Body of pancreas (tissue), 4 donors: ENCODE results near the gene SLC22A2.
"Not testable (repeated sequence)": the region's sequence is repeated elsewhere in the genome, so short reads cannot be mapped to it uniquely, and the experiment has no call there.

Source experiments
- CTCF ChIP-seq, 7 experiments: fragments of 450-650 bp in 4 of 7; fragments of 200-600 bp in 3 of 7; sonication (generic) in 3 of 7; IDR thresholded peaks; one replicate each; pipeline ENCODE4 v1.5.1; 2016 to 2019; ENCODE audit warnings: antibody characterized with exemption in 7 of 7
- POLR2A ChIP-seq, 3 donors: fragments of 450-650 bp; IDR thresholded peaks; one replicate each; pipeline ENCODE4 v1.6.1; 2016; ENCODE audit warnings: antibody characterized with exemption in 3 of 3, mild to moderate bottlenecking in 2 of 3

- TF ChIP-seq POLR2A, CTCF (IDR thresholded peaks at IDR 0.05): not testable (repeated sequence)
These were observed 24.5 kb downstream of the SLC22A2 start for GRCh38 chr6:160233950-160234640.
